ENCODE measurements around the gene IFITM2. TPM values are rescaled to one million over a fixed set of nuclear protein-coding genes. Genes with fewer than 3 reads are reported as not detected.

Gene IFITM2
- total RNA-seq, 1 donor from 2014 or later, result 607 TPM

GRCh38 chr11:352456-353031 lies 44.9 kb downstream of the IFITM2 start:
- Histone ChIP-seq H3K27ac (peak overlapping the region; percentile 96), H3K4me3 (no peak overlapping the region), H3K36me3 (no peaks in the 10 kb centered on the region), H3K27me3 (ENCODE audit: low read depth) (no peaks in the 10 kb centered on the region), H3K4me1 (peaks cover 32% of the 10 kb centered on the region), H3K9me3 (no peaks in the 10 kb centered on the region)
- no peak for TF ChIP-seq CTCF (IDR thresholded peaks at IDR 0.05)
- no peak for DNase-seq
- ATAC-seq, result no peak
- intact Hi-C loops (cut with DNase I), result loop anchor here (10.0 kb wide), 1 partner anchor 48 kb away; the partner anchor contains the start of gene IFITM2

- intact Hi-C loops (cut with DNase I), result loop anchor here (10.0 kb wide), 1 partner anchor 49 kb away; the partner anchor contains the start of gene IFITM2
- ATAC-seq, result peak; percentile 30 to 36
- DNase-seq, result peak; percentile 73
- H3K36me3 ChIP-seq, result no peaks in the 10 kb centered on the region
- no peaks in the 10 kb centered on the region for H3K27me3 ChIP-seq (ENCODE audit: low read depth)
- no peaks in the 10 kb centered on the region for H3K9me3 ChIP-seq
- H3K4me3 ChIP-seq, result no peak overlapping the region
- peaks cover 32% of the 10 kb centered on the region for H3K4me1 ChIP-seq
- no peak for TF ChIP-seq CTCF (IDR thresholded peaks at IDR 0.05)
- peak overlapping the region; percentile 96 for H3K27ac ChIP-seq
These were observed 45.7 kb downstream of the IFITM2 start for GRCh38 chr11:353179-353873.

- no peaks in the 10 kb centered on the region for H3K36me3 ChIP-seq
- H3K4me1 ChIP-seq, result peaks cover 32% of the 10 kb centered on the region
- peak overlapping the region; percentile 51 for H3K4me3 ChIP-seq
- H3K9me3 ChIP-seq, result no peaks in the 10 kb centered on the region
- H3K27me3 ChIP-seq (ENCODE audit: low read depth), result no peaks in the 10 kb centered on the region
- intact Hi-C loops (cut with DNase I), result loop anchor here (10.0 kb wide), 1 partner anchor 51 kb away; the partner anchor contains the start of gene IFITM2
- TF ChIP-seq CTCF (IDR thresholded peaks at IDR 0.05), result no peak
- peak; percentile 91 to 92 for ATAC-seq
- peak overlapping the region; percentile 96 for H3K27ac ChIP-seq
- DNase-seq, result peak; percentile 92
These were observed 48.2 kb downstream of the IFITM2 start for GRCh38 chr11:355581-356458.

GRCh38 chr11:356610-357009 lies 49.0 kb downstream of the IFITM2 start:
- no peak overlapping the region for H3K27ac ChIP-seq
- DNase-seq (no peak), ATAC-seq (no peak)
- H3K4me3 ChIP-seq, result no peak overlapping the region
- H3K27me3 ChIP-seq (ENCODE audit: low read depth), result no peaks in the 10 kb centered on the region
- H3K36me3 ChIP-seq, result no peaks in the 10 kb centered on the region
- TF ChIP-seq CTCF (IDR thresholded peaks at IDR 0.05), result no peak
- H3K4me1 ChIP-seq, result peaks cover 32% of the 10 kb centered on the region
- intact Hi-C loops (cut with DNase I), result loop anchor here (10.0 kb wide), 1 partner anchor 52 kb away; the partner anchor contains the start of gene IFITM2
- no peaks in the 10 kb centered on the region for H3K9me3 ChIP-seq

GRCh38 chr11:357582-357981 lies 50.0 kb downstream of the IFITM2 start:
- Histone ChIP-seq H3K4me1 (peaks cover 32% of the 10 kb centered on the region), H3K9me3 (no peaks in the 10 kb centered on the region), H3K27ac (no peak overlapping the region), H3K36me3 (no peaks in the 10 kb centered on the region), H3K27me3 (ENCODE audit: low read depth) (no peaks in the 10 kb centered on the region), H3K4me3 (no peak overlapping the region)
- no peak for DNase-seq
- TF ChIP-seq CTCF (IDR thresholded peaks at IDR 0.05), result no peak
- intact Hi-C loops (cut with DNase I), result loop anchor here (10.0 kb wide), 1 partner anchor 53 kb away; the partner anchor contains the start of gene IFITM2
- no peak for ATAC-seq

Measured in lower lobe of right lung (tissue), 2 donors.